Sigmoid colon (tissue), 7 donors: ENCODE results near the gene DCTN1. TPM values are rescaled to one million over a fixed set of nuclear protein-coding genes. Genes with fewer than 3 reads are reported as not detected.
"Not testable (repeated sequence)": the region's sequence is repeated elsewhere in the genome, so short reads cannot be mapped to it uniquely, and the experiment has no call there.

Source experiments
- DNase-seq: peaks from one replicate; pipeline ENCODE4 v3.0.0-alpha.2; 2019
- H3K27ac ChIP-seq, 4 donors: fragments of 200-600 bp; sonication (generic); one replicate each; pipeline ENCODE4 v1.5.1; 2016 to 2019; ENCODE audit warnings: mild to moderate bottlenecking in 1 of 4
- H3K27me3 ChIP-seq, 3 donors: fragments of 200-600 bp; sonication (generic); one replicate each; pipeline ENCODE4 v1.5.1; 2019; ENCODE audit warnings: mild to moderate bottlenecking in 1 of 3
- H3K36me3 ChIP-seq, 4 donors: fragments of 200-600 bp; sonication (generic); one replicate each; pipeline ENCODE4 v1.5.1; 2016 to 2019
- H3K4me1 ChIP-seq, 4 donors: fragments of 200-600 bp; sonication (generic); one replicate each; pipeline ENCODE4 v1.5.1; 2017 to 2019
- H3K4me3 ChIP-seq, 4 donors: fragments of 200-600 bp; sonication (generic); one replicate each; pipeline ENCODE4 v1.5.1; 2017 to 2019; ENCODE audit warnings: mild to moderate bottlenecking in 2 of 4, moderate library complexity in 1 of 4
- H3K9me3 ChIP-seq, 4 donors: fragments of 200-600 bp in 3 of 4; sonication (generic) in 3 of 4; one replicate each; pipeline versions ENCODE4 v1.5.1 to v1.6.1; 2013 to 2019
- EP300 ChIP-seq, 4 donors: sonication (generic); formaldehyde crosslinking; IDR thresholded peaks; one replicate each; pipeline ENCODE4 v1.6.1; 2017; ENCODE audit warnings: antibody characterized with exemption in 4 of 4
- POLR2A ChIP-seq, 2 donors: fragments of 450-650 bp; IDR thresholded peaks; one replicate each; pipeline ENCODE4 v1.6.1; 2016; ENCODE audit warnings: antibody characterized with exemption in 2 of 2, mild to moderate bottlenecking in 2 of 2, moderate library complexity in 2 of 2
- POLR2AphosphoS5 ChIP-seq, 4 donors: sonication (generic); formaldehyde crosslinking; IDR thresholded peaks; one replicate each; pipeline ENCODE4 v1.6.1; 2017; ENCODE audit warnings: antibody characterized with exemption in 4 of 4
- WGBS, 2 donors: extraction: QIAGEN DNeasy Blood & Tissue Kit; methylation state at CpG; one replicate each; pipeline ENCODE4 v1.1.7; 2013; 5-methylcytosine and 5-hydroxymethylcytosine counted together
- intact Hi-C: fragments of 100-400 bp; cut with DNase I; formaldehyde crosslinking; loops from one replicate; pipeline ENCODE4 v1.15.1; 2023
- polyA plus RNA-seq, 3 donors: library from polyadenylated mRNA; stranded (reverse); fragments of 200-250 nt; gene quantifications; one replicate each; pipeline ENCODE4 v1.2.3, GENCODE V29; 2013
- total RNA-seq, 4 donors: library from RNA; depleted of rRNA; stranded (reverse); fragments of >200 nt; gene quantifications; one replicate each; pipeline ENCODE4 v1.1.0, GENCODE V29; 2016
- TF ChIP-seq, protein P1 (sequence below), 4 experiments: fragments of 450-650 bp in 3 of 4; fragments of 200-600 bp in 1 of 4; IDR thresholded peaks; one replicate each; pipeline ENCODE4 v1.5.1; 2016 to 2019; ENCODE audit warnings: antibody characterized with exemption in 4 of 4, mild to moderate bottlenecking in 3 of 4, moderate library complexity in 2 of 4
- donor health status: healthy with polysubstance abuse.
- donor health status: Bipolar disorder and iron deficiency.
- donor health status: healthy.

Gene DCTN1
- total and polyA plus RNA-seq, 7 donors, result 67.3 to 137 (median 99.2) TPM

DNA sequence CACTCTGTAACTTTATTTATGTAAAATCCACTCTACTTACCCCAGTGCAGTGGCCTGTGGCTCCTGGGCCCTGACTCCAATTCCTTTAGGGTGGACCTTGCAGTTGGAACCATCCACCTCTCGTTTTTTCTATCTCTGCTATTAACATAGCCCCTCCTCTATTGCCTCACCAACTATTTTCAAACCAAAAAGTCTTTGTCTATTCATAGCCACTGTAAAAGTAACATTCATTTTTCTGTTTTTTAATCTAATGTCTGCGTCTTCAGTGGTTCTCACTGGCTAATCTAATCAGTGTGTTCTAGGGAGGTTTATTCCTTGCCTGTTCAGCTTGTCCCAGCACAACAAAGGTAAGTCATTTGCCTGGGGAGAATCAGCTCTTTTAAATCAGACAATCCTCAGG, 36.8 kb downstream of the DCTN1 start, which contains the start of gene SLC4A5:
Gene SLC4A5 (minus strand): TSS at position 101 of the 400 bp plus-strand sequence. CDS start 28,393 bp downstream, outside the sequence.
- TF ChIP-seq POLR2A (IDR thresholded peaks at IDR 0.05) (no peak), POLR2AphosphoS5 (IDR thresholded peaks at IDR 0.05) (no peak), EP300 (IDR thresholded peaks at IDR 0.05) (no peak)
- TF ChIP-seq, protein P1, sequence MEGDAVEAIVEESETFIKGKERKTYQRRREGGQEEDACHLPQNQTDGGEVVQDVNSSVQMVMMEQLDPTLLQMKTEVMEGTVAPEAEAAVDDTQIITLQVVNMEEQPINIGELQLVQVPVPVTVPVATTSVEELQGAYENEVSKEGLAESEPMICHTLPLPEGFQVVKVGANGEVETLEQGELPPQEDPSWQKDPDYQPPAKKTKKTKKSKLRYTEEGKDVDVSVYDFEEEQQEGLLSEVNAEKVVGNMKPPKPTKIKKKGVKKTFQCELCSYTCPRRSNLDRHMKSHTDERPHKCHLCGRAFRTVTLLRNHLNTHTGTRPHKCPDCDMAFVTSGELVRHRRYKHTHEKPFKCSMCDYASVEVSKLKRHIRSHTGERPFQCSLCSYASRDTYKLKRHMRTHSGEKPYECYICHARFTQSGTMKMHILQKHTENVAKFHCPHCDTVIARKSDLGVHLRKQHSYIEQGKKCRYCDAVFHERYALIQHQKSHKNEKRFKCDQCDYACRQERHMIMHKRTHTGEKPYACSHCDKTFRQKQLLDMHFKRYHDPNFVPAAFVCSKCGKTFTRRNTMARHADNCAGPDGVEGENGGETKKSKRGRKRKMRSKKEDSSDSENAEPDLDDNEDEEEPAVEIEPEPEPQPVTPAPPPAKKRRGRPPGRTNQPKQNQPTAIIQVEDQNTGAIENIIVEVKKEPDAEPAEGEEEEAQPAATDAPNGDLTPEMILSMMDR (IDR thresholded peaks at IDR 0.05), result no peak
- Histone ChIP-seq H3K9me3 (no peaks in the 10 kb centered on the region), H3K4me3 (no peak within 1 kb of the TSS), H3K27ac (no peak within 1 kb of the TSS), H3K4me1 (no peaks in the 10 kb centered on the region), H3K27me3 (no peaks in the 10 kb centered on the region), H3K36me3 (no peaks in the 10 kb centered on the region)
- 74 to 82% methylated on average over 2 of the region's 2 CpGs for WGBS, 2 donors
- intact Hi-C loops, result no loop called here
- DNase-seq, result no peak

DNA sequence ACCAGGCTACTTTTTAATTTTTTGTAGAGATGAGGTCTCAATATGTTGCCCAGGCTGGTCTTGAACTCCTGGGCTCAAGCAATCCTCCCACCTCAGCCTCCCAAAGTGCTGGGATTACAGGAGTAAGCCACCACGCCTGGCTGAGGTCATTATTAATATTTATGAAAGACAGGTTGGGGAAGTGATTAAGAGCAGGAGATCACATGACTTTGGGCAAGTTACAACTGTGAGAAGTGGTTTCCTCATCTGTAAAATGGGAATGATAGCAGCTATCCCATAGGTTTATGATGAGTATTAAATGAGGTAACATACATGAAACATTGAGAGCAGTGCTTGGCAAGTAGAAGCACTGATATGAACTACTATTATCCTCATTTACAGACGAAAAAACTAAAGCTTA, 43.9 kb downstream of the DCTN1 start:
- not testable (repeated sequence) for H3K27ac ChIP-seq
- intact Hi-C loops, result loop anchor here (10.0 kb wide), 1 partner anchor 511 kb away; the partner anchor contains the start of gene STAMBP

DNA sequence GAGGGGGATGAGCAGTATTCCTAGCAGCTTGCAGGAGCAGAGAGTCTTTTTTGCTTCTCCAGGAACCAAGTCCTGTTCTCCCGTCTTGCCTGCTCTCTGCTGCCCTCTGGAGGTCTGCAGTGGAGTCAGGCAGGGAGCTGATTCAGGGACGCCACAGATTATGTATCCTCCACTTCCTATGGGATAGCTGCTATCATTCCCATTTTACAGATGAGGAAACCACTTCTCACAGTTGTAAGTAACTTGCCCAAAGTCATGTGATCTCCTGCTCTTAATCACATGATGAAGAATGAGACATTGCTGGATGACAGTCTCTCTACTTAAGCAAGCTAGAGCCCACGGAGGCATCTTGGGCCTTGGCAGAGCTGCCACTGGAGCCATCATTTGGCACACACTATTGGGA, 45.2 kb downstream of the DCTN1 start:
- TF ChIP-seq EP300 (IDR thresholded peaks at IDR 0.05), result no peak
- TF ChIP-seq, protein P1 (IDR thresholded peaks at IDR 0.05), result peak; percentile 41 to 96 (median 76)
- no peaks in the 10 kb centered on the region for H3K27me3 ChIP-seq
- H3K4me3 ChIP-seq, result no peak overlapping the region
- H3K4me1 ChIP-seq, result no peaks in the 10 kb centered on the region
- H3K9me3 ChIP-seq, result no peaks in the 10 kb centered on the region
- 32 to 39% methylated on average over 3 of the region's 3 CpGs for WGBS, 2 donors
- intact Hi-C loops, result loop anchor here (2.0 to 10.0 kb wide), 2 partner anchors 84 to 510 kb away; partner anchors contain the start of gene STAMBP
- peak; percentile 73 for DNase-seq
- peaks cover 0 to 28% (median 2%) of the 10 kb centered on the region in 4 donors for H3K36me3 ChIP-seq
- H3K27ac ChIP-seq, result no peak overlapping the region

More for the DNA sequence above, 43.9 kb downstream of the DCTN1 start:
- H3K9me3 ChIP-seq, DNase-seq, H3K27me3 ChIP-seq, H3K4me3 ChIP-seq, H3K4me1 ChIP-seq: not testable (repeated sequence)
- 78 to 83% methylated on average over 2 of the region's 2 CpGs for whole genome bisulfite sequencing, 2 donors
- H3K36me3 ChIP-seq, result peaks cover 0 to 16% (median 2%) of the 10 kb centered on the region in 4 donors

DNA sequence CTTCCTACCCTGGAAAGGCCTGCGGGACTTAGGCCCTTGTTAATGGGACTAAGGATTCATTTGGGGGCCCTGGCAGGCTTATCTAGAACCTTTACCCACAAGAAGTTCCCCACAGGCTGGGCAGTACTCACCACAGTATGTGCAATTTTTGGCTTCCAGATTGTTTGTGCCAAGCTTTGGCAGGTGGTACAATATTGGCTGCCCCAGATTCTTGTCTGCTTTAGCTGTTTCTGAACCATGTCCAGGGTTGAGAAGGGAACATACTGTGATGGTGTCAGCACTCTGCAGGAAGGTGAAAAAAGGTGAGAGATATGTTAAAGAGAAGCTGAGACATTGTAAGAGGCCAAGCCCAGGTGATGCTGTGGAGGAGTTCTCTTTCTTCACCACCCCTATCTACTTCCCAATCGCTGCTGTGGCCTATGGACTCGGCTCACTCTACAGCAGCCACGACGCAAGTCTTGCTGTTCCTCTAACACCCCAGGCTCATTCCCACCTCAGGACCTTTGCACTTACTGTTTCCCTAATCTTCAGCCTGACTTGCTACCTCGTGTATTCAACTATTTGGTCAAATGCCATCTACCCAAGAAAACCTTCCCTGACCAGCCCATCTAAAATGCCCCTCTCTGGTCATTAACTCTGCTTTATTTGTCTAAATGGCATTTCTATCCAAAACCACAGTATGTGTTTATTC, 46.1 kb downstream of the DCTN1 start:
- no peaks in the 10 kb centered on the region for H3K4me1 ChIP-seq
- TF ChIP-seq POLR2AphosphoS5 (IDR thresholded peaks at IDR 0.05) (no peak), EP300 (IDR thresholded peaks at IDR 0.05) (no peak), POLR2A (IDR thresholded peaks at IDR 0.05) (no peak)
- TF ChIP-seq, protein P1 (IDR thresholded peaks at IDR 0.05), result no peak
- H3K27me3 ChIP-seq, result no peaks in the 10 kb centered on the region
- H3K36me3 ChIP-seq, result peaks cover 0 to 37% (median 4%) of the 10 kb centered on the region in 4 donors
- intact Hi-C loops, result loop anchor here (2.0 to 10.0 kb wide), 2 partner anchors 83 to 509 kb away; partner anchors contain the start of gene STAMBP
- 92 to 95% methylated on average over 6 of the region's 6 CpGs for WGBS, 2 donors
- no peak overlapping the region for H3K27ac ChIP-seq
- no peak overlapping the region for H3K4me3 ChIP-seq
- DNase-seq, result no peak
- no peaks in the 10 kb centered on the region for H3K9me3 ChIP-seq

DNA sequence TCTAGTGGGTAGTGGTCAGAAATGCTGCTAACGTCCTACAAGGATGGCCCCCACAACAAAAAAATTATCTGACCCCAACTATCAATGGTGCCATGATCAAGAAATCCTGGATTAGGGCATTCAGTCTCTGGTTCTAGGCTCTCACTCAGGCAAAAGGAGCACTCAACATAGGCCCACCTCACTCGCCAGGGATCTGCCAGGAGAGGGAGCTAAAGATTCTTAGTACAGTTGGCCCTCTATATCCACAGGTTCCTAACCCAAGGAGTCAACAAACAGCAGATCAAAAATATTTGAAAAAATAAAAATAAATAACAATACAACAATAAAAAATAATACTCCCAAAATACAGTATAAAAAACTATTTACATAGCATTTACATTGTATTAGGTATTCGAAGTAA, 46.9 kb downstream of the DCTN1 start:
- Histone ChIP-seq H3K4me1 (no peaks in the 10 kb centered on the region), H3K9me3 (no peaks in the 10 kb centered on the region), H3K4me3 (no peak overlapping the region), H3K27ac (no peak overlapping the region), H3K36me3 (peaks cover 0 to 46% (median 5%) of the 10 kb centered on the region in 4 donors), H3K27me3 (no peaks in the 10 kb centered on the region)
- no peak for DNase-seq
- 74 to 76% methylated on average over 3 of the region's 3 CpGs for WGBS, 2 donors
- TF ChIP-seq, protein P1 (IDR thresholded peaks at IDR 0.05), result no peak
- TF ChIP-seq EP300 (IDR thresholded peaks at IDR 0.05), result no peak
- TF ChIP-seq POLR2AphosphoS5 (IDR thresholded peaks at IDR 0.05), result no peak
- TF ChIP-seq POLR2A (IDR thresholded peaks at IDR 0.05), result no peak
- intact Hi-C loops, result loop anchor here (10.0 kb wide), 1 partner anchor 508 kb away; the partner anchor contains the start of gene STAMBP
